Psoas muscle (tissue), 8 donors: ENCODE measurements around the gene HMX3. TPM values are rescaled to one million over a fixed set of nuclear protein-coding genes. Genes with fewer than 3 reads are reported as not detected.

Source experiments
- ATAC-seq, 4 donors: fragments of 200-7000 bp; cut with Tn5 transposase; one replicate each; pipeline ENCODE4 v1.9.1; 2020; ENCODE audit warnings: moderate library complexity in 3 of 4, mild to moderate bottlenecking in 2 of 4
- DNase-seq, 2 donors: peaks; one replicate each; pipeline ENCODE4 v3.0.0-alpha.2; 2020
- H3K27ac ChIP-seq: fragments of 200-600 bp; one replicate; pipeline ENCODE4 v1.8.0; 2022
- H3K27me3 ChIP-seq, 3 donors: fragments of 200-600 bp in 1 of 3; one replicate each; pipeline versions ENCODE4 v1.6.1 to v1.8.0; 2013 to 2022; ENCODE audit warnings: low read length in 2 of 3, mild to moderate bottlenecking in 2 of 3, moderate library complexity in 1 of 3; ENCODE audit not compliant: insufficient read depth in 3 of 3
- H3K36me3 ChIP-seq, 2 donors: fragments of 200-600 bp in 1 of 2; one replicate each; pipeline versions ENCODE4 v1.6.1 to v1.8.0; 2013 to 2022; ENCODE audit warnings: low read depth in 1 of 2, mild to moderate bottlenecking in 1 of 2, moderate library complexity in 1 of 2; ENCODE audit not compliant: insufficient read depth in 1 of 2
- H3K4me1 ChIP-seq: fragments of 200-600 bp; one replicate; pipeline ENCODE4 v1.8.0; 2022
- H3K4me3 ChIP-seq: fragments of 200-600 bp; one replicate; pipeline ENCODE4 v1.8.0; 2022; ENCODE audit warnings: mild to moderate bottlenecking
- H3K9me3 ChIP-seq: fragments of 200-600 bp; one replicate; pipeline ENCODE4 v1.8.0; 2022
- CTCF ChIP-seq: fragments of 200-600 bp; IDR thresholded peaks from one replicate; pipeline ENCODE4 v1.8.0; 2022; ENCODE audit warnings: antibody characterized with exemption
- WGBS, 3 donors: extraction: QIAGEN DNeasy Blood & Tissue Kit; methylation state at CpG; one replicate each; pipeline versions ENCODE4 v1.1.6 to v1.1.7; 2013; 5-methylcytosine and 5-hydroxymethylcytosine counted together
- intact Hi-C, 2 donors: fragments of 100-400 bp; cut with DNase I; formaldehyde crosslinking; loops; one replicate each; pipeline versions ENCODE4 v1.11.0 to v1.14.2; 2022
- polyA plus RNA-seq, 3 donors: library from polyadenylated mRNA; stranded (reverse); fragments of 200-250 nt; gene quantifications; one replicate each; pipeline ENCODE4 v1.2.3, GENCODE V29; 2013
- total RNA-seq, 4 donors: library from RNA; stranded (reverse); fragmentation: NEBNext Ultra II Directional in 2 of 4; extraction: Animal tissue kit (Norgen Biotek cat#: 25700) in 2 of 4; gene quantifications; one replicate each; pipeline versions ENCODE4 v1.2.1 to v1.2.4, GENCODE V29; 2021 to 2023
- donor health status: healthy with polysubstance abuse.
- donor health status: DM: no; HTN: no; CAD: no; lungs with moderate emphysema.
- donor health status: Bipolar disorder and iron deficiency.
- donor health status: healthy.
- donor health status: DM: yes; HTN: yes; CAD: no.
- donor health status: DM: no; HTN: no; CAD: no.
- donor health status: DM: no; HTN: no; CAD: no.
- donor health status: DM: yes; HTN: yes; CAD: no.

The HMX3 gene
- total and polyA plus RNA-seq, 7 donors: not detected

- no peak for TF ChIP-seq CTCF
- DNase-seq (no peak), ATAC-seq (no peak)
- H3K36me3 ChIP-seq: no peaks in the 10 kb centered on the region
- H3K4me1 ChIP-seq: peaks cover 13% of the 10 kb centered on the region
- intact Hi-C loops: no loop called here
- no peak overlapping the region for H3K27ac ChIP-seq
- no peaks in the 10 kb centered on the region for H3K9me3 ChIP-seq
- H3K4me3 ChIP-seq: no peak overlapping the region
- 4% methylated on average over 43 of the region's 43 CpGs for WGBS, 3 donors
- peaks cover 0 to 100% (median 68%) of the 10 kb centered on the region in 3 donors for H3K27me3 ChIP-seq
These were observed 4.6 kb downstream of the HMX3 start for GRCh38 chr10:123140164-123140982.

GRCh38 chr10:123140983-123141390 is 5.2 kb downstream of the HMX3 start:
- TF ChIP-seq CTCF: no peak
- Histone ChIP-seq H3K4me1 (peaks cover 11% of the 10 kb centered on the region), H3K27ac (no peak overlapping the region), H3K9me3 (no peaks in the 10 kb centered on the region), H3K36me3 (no peaks in the 10 kb centered on the region), H3K27me3 (peaks cover 0 to 100% (median 67%) of the 10 kb centered on the region in 3 donors), H3K4me3 (no peak overlapping the region)
- intact Hi-C loops: no loop called here
- DNase-seq (no peak), ATAC-seq (no peak)
- WGBS, 3 donors: 9 to 11% (median 11%) methylated on average over 5 to 6 of the region's 6 CpGs

- Histone ChIP-seq H3K4me3 (no peak overlapping the region), H3K36me3 (no peaks in the 10 kb centered on the region), H3K9me3 (no peaks in the 10 kb centered on the region), H3K27ac (no peak overlapping the region), H3K4me1 (peaks cover 8% of the 10 kb centered on the region), H3K27me3 (peaks cover 0 to 100% (median 64%) of the 10 kb centered on the region in 3 donors)
- no peak for ATAC-seq
- no peak for DNase-seq
- 6 to 8% (median 7%) methylated on average over 36 to 38 of the region's 38 CpGs for WGBS, 3 donors
- no peak for TF ChIP-seq CTCF
- intact Hi-C loops: no loop called here
These were observed 6.3 kb downstream of the HMX3 start for GRCh38 chr10:123141791-123142700.

GRCh38 chr10:123142701-123143161 is 7.0 kb downstream of the HMX3 start:
- ATAC-seq: no peak
- TF ChIP-seq CTCF: no peak
- Histone ChIP-seq H3K27ac (no peak overlapping the region), H3K36me3 (no peaks in the 10 kb centered on the region), H3K9me3 (no peaks in the 10 kb centered on the region), H3K4me3 (no peak overlapping the region), H3K4me1 (peaks cover 2% of the 10 kb centered on the region), H3K27me3 (peaks cover 0 to 100% (median 64%) of the 10 kb centered on the region in 3 donors)
- no peak for DNase-seq
- 1 to 4% (median 2%) methylated on average over 27 to 33 of the region's 33 CpGs for WGBS, 3 donors
- intact Hi-C loops: no loop called here
